ENCODE data around the gene PLXNA2.

GRCh38 chr1:208250613-208251012 is 6.4 kb upstream of the PLXNA2 start:
- TF ChIP-seq CTCF (conservative IDR thresholded peaks at IDR 0.05; ENCODE audit: low read length) (no peak), EZH2phosphoT487 (IDR thresholded peaks at IDR 0.05; ENCODE audit: borderline replicate concordance, low read depth, low read length) (no peak)

All from OCI-LY7 (cell line).